Suppressor macrophage (primary cell): Measurements from ENCODE around the gene ARRB1.
A peak's percentile ranks its signal among the peaks of the same experiment; 100 is the strongest.
"Not testable (repeated sequence)": the region's sequence is repeated elsewhere in the genome, so short reads cannot be mapped to it uniquely, and the experiment has no call there.

Experiments
- DNase-seq, 4 experiments: peaks; one replicate each; pipeline ENCODE4 v3.0.0-alpha.2; 2020 to 2022

Gene ARRB1

DNA sequence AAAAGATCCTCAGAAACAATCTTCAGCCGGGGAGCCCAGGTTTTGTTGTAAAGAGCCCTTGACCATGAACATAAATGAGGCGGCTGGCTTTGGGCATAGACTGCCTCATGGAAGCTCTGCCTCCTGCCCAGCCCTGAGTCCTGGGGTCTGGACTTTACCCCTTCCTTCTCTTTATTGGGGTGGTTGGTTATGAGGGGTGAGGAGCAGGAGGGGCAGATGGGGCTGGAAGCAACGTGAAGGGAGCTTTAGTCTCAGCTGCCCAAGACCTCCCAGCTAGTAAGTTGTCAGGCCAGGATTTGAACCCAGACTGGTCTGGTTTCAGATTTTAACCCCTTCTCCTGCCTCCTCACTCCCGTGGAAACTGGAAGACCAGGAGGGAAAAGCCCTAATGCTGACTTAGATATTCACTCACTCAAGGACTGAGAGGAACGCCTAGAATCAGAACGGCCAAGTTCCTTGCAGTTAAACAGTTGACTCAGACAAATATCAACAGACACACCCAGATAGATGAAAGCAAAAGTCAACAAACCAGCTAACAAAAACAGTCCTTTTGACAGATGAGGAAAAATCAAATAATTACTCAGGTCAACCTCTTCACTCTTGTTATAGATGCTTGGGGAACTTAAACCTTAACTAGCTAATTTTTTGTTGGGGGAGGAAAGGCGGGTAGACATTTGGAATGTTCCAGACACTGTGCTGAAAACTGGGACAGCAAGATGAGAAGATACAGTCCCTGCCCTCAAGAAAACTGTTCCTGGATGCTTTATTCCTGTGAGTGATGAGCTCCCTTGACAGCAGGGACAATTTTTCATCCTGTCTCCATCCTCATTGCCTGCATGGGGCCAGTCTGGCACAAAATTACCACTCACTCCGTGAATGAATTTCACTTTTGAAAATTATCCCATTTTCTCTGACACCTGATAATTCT lies 20.8 kb upstream of the ARRB1 start:
- DNase-seq: peak in 2 of 4 experiments; percentile 26 to 41

DNA sequence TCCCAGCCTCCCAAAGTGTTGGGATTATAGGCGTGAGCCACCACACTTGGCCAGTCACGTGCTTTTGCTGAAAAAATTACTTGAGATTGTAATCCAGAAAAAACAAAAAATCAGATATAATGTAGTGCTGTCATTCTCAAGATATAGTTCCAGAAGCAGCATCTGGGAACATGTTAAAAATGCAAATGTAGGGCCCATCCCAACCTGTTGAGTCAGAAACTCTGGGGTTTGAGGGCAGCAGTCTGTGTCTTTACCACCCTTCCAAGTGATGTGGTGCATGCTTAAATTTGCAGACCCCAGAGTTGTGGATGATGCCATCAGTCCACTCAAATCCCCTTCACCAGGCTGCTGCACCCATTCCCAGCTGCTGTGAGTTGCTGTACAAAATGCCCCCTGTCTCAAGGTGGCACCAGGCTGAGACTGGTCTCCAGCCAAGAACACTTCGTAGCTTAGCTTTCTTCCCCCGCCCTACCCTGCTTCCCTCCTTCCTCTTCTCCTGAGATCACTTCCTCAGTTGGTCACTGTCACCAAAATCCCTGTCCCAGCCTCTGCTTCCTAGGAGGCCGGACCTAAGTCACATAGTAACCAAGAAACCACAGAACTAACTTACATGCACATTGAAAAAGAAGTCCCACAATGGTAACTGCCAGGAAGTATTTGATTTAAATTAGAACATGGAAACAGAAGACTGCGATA lies 18.2 kb upstream of the ARRB1 start:
- peak; percentile 78 to 91 (median 89) for DNase-seq

DNA sequence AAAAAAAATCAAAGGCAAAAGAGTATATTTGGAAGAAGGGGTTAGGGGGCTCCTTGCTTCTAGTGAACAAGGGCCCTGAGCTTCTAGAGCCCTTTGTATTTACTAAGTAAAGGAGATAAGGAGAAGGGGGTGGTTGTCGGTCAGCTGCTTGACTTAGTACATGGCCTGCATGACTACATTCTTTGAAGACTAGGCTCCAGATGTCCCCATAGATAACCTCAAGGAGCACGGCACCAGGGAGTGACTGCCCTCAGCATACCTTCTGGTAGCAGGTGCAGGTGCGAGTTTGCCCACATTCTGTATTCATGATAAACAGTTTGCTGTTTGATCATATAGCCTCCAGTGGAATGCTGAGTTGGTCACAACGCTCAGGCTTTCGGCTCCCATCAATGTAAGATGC lies 15.4 kb upstream of the ARRB1 start:
- peak in 1 of 4 experiments; percentile 19 for DNase-seq

GRCh38 chr11:75365711-75366181 lies 14.3 kb upstream of the ARRB1 start:
- DNase-seq: peak; percentile 66 to 90 (median 70)

- not testable (repeated sequence) for DNase-seq
Observed at GRCh38 chr11:75362285-75362684, 10.8 kb upstream of the ARRB1 start.

- DNase-seq: no peak
Observed at GRCh38 chr11:75356613-75357012, 5.2 kb upstream of the ARRB1 start.

GRCh38 chr11:75355051-75355450 lies 3.6 kb upstream of the ARRB1 start:
- DNase-seq: no peak

GRCh38 chr11:75352588-75353206 lies 1.2 kb upstream of the ARRB1 start:
- DNase-seq: no peak

DNA sequence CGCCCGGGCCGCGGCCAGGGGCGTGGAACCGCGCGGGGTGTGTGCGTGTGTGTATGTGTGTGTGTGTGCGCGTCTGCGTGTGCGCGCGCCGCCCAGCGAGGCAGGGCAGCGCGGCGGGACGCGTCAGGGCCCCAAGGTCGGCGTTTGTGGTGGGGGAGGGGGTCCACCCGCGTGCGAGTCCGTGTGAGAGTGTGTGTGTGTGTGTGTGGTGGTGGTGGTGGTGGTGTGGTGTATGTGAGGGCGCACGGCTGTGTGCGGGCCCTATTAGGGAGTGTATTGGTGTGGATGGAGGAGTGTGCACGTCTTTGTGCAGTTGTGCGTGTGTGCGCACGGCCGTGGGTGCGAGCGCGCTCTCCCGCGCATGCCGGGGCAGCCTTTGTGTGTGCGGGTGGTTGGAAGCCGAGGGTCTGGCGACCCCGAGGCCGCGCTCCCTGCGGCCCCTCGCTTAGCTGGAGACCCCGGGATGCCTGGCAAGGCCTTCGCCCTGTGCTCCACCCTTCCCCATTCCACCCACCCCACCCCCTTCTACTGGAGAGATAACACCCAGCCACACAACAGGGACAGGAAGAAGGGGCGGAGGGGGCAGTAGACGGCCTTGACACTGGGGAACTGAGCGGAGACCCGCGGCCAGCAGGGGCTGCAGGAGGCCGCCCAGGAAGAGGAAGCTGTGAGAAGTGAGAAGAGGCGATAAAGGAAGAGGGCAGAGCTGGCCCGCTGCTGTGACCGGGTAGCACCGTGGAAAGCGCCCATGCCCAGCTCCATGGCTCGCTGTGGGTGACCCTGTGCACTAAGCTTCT lies 528 bp upstream of the ARRB1 start:
- DNase-seq: peak; percentile 87 to 95 (median 94)

- DNase-seq: peak; percentile 68 to 82 (median 72)
Observed at GRCh38 chr11:75350743-75351540, 519 bp downstream of the ARRB1 start.

DNA sequence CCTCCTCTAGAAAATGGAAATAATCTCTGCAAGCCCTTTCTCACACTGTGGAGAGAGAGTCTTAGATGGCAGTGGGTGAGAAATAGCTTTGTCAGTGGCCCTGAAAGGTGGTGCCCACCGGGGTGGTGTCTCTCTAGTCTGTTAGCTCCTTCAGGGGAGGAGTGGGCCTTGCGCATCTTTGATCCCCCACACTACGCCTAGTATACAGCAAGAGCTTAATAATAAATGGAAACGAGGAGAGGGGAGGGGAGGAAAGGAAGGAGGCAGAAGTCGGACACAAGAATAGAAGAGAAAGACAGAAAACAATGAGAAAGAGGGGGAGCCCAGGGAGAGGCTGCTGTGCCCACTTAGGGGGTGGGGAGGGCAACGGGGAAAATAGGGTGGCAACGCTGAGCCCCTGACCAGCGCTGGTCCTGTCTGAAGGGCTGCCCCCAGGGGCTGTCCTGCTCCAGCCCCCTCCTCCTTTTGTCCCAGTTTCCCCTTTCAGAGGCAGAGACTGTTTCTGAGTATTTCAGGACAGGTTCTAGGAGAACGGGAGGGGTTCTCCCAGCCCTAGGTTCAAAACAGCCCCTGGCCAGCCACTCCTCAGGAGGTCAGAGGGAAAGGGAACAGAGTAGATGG lies 1.2 kb downstream of the ARRB1 start:
- DNase-seq: no peak

- DNase-seq: peak; percentile 79 to 92 (median 90)
Observed at GRCh38 chr11:75349521-75350116, 1.8 kb downstream of the ARRB1 start.

DNA sequence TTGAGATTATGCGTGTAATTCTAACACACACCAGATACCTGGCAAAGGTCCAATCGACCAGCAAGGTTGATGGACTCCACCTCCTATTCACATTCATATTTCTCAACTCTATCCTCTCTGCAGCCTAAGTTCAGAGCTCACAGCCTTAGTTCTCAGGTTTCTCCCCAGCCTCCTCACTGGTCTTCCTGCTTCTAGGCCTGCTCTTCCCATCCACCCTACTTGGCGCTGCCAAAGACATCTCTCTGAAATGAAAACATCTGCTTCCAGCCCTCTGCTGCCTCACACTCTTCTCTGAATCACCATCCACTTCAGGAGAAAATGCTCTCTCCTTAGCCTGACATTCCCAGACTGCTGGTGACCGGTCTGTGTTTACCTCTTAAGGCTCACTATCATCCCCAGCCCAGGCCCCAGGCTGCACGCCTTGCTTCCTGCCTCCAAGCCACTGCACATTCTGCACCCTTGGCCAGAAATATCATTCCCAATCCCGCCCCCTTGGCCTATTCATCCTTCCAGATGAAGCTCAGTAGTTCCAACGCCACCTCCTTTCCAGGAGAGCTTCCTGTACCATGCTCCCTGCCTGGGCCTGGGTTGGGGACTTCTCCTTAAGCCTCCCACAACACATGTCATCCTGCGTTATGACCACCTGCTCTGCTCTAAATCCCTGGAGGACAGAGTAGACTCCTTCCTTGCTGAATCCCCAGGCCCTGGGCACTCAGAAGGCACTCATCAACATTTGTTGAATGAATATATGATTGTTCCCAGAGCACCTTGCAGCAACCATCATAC lies 3.5 kb downstream of the ARRB1 start:
- no peak for DNase-seq

- peak; percentile 65 to 79 (median 76) for DNase-seq
Observed at GRCh38 chr11:75346912-75347647, 4.4 kb downstream of the ARRB1 start.

DNA sequence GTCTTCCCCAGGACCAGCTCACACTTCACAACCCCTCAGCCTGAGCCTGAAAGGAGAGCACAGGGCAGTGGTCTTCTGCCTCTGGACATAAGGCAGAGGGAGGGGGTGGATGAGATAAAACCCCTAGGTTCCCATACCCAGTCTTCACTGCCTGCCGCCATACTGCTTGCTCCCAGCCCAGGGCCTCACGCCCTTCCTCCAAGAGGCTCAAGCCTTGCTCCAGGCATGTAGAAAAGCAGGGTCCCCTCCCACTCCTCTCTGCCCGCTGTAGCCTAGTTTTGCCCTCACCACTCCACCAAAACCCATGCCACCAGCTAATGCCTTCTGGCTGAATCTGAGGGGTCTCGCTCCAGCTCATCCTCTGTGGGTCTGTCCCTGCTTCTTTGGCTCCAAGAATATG lies 5.2 kb downstream of the ARRB1 start:
- no peak for DNase-seq

DNA sequence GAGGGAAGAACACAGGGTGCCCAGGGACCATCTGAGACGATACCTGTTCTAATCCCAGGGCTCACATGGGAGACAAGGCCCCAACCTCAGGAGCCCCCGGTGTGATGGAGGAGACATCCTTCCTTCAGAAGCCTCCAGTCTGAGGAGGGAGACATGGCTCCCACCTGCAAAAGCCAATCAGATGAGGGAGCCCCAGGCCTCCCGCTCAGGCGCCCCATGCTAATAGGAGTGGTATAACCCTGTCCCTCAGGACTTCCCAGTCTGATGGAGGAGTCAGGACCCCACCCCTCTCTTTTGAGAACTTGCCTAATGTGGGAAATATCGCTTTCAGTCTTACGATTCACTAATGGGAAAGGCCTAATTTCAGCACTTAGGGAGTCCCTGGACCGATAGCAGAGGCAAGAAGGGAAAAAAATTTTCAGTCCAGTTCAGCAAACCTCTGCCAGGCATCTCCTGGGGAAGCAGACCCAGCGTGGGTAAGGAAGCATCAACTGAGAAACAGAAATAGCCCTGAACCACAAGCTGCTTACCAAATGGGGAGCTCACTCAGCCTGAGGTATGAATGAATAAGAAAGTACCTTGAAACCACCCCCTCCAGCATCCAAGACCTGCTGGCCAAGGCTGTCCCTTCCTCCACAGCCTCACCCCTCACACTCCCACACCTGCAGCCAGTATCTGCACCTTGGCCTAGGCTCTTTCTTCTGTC lies 5.9 kb downstream of the ARRB1 start:
- peak; percentile 32 to 58 (median 53) for DNase-seq

- no peak for DNase-seq
Observed at GRCh38 chr11:75344761-75345454, 6.6 kb downstream of the ARRB1 start.

DNA sequence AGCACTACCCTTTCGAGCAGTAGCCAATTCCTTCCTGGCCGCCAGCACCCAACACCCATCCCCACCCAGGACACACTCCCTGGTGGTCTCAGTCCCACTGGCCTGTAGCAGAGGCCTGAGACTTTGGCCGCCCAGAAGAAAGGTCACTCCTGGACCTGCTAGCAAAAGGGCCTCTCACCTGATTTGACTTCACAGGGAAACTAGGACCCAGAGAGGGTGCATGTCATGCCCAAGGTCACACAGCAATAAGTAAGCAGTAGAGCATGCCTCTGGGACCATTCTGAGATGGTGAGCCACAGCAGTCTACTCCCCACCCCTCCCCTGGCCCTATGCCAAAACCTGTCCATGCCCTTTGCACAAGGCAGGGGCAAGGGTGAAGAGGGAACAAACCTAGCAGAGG lies 7.3 kb downstream of the ARRB1 start:
- no peak for DNase-seq
